GM12878 (cell line): ENCODE results near the gene TESK1. TPM values are rescaled to one million over a fixed set of nuclear protein-coding genes. Genes with fewer than 3 reads are reported as not detected.

ENCODE experiments used
- CBX3 ChIP-seq: fragments of 200-600 bp; sonication (generic); IDR thresholded peaks from 2 replicates; pipeline ENCODE4 v1.6.1; 2016; ENCODE audit warnings: low read depth, borderline replicate concordance
- CTCF ChIP-seq, 3 experiments: IDR thresholded peaks in 2 of 3; conservative IDR thresholded peaks in 1 of 3; 2 replicates each; pipeline ENCODE4 v1.5.1; 2011; ENCODE audit warnings: low read depth in 3 of 3, low read length in 3 of 3, mild to moderate bottlenecking in 3 of 3, control low read depth in 2 of 3, moderate library complexity in 2 of 3, inconsistent platforms in 1 of 3, mixed read lengths in 1 of 3; ENCODE audit not compliant: control insufficient read depth in 2 of 3, insufficient read depth in 1 of 3; ENCODE audit errors: extremely low read depth in 1 of 3
- ETV6 ChIP-seq, 2 experiments: fragments of 450-650 bp in 1 of 2; IDR thresholded peaks in 1 of 2; conservative IDR thresholded peaks in 1 of 2; 2 replicates each; pipeline ENCODE4 v1.6.1; 2014; ENCODE audit warnings: antibody characterized with exemption in 1 of 2, borderline replicate concordance in 1 of 2, low read depth in 1 of 2, mild to moderate bottlenecking in 1 of 2, moderate library complexity in 1 of 2
- HDAC2 ChIP-seq: fragments of 200-600 bp; sonication (generic); IDR thresholded peaks from 2 replicates; pipeline ENCODE4 v1.6.1; 2017
- HDAC6 ChIP-seq: fragments of 200-600 bp; sonication (generic); IDR thresholded peaks from one replicate; pipeline ENCODE4 v1.8.0; 2017; ENCODE audit warnings: antibody characterized with exemption; ENCODE audit not compliant: unreplicated experiment
- KDM1A ChIP-seq: fragments of 200-600 bp; sonication (generic); IDR thresholded peaks from 2 replicates; pipeline ENCODE4 v1.6.1; 2016; ENCODE audit warnings: borderline replicate concordance
- MYC ChIP-seq: IDR thresholded peaks from 2 replicates; pipeline ENCODE4 v1.6.1; 2011; ENCODE audit warnings: mild to moderate bottlenecking, low read length, moderate library complexity, inconsistent platforms; ENCODE audit not compliant: insufficient read depth, insufficient replicate concordance, insufficient read length, severe bottlenecking
- NR2C2 ChIP-seq: IDR thresholded peaks from 2 replicates; pipeline ENCODE4 v1.6.1; 2011; ENCODE audit warnings: borderline replicate concordance, low read depth; ENCODE audit not compliant: control insufficient read depth, insufficient read length
- NR2F1 ChIP-seq: fragments of 450-650 bp; conservative IDR thresholded peaks from 2 replicates; pipeline ENCODE4 v1.6.1; 2017; ENCODE audit warnings: mild to moderate bottlenecking
- NRF1 ChIP-seq: conservative IDR thresholded peaks from 2 replicates; pipeline ENCODE4 v1.6.1; 2011; ENCODE audit warnings: mild to moderate bottlenecking, low read depth, low read length, improper control_type of control experiment
- PAX8 ChIP-seq: fragments of 450-650 bp; IDR thresholded peaks from 2 replicates; pipeline ENCODE4 v1.6.1; 2017; ENCODE audit warnings: mild to moderate bottlenecking, moderate library complexity
- POLR2AphosphoS5 ChIP-seq: IDR thresholded peaks from 2 replicates; pipeline ENCODE4 v1.6.1; 2011; ENCODE audit warnings: mild to moderate bottlenecking, low read length, inconsistent platforms
- PRDM15 ChIP-seq: fragments of 450-650 bp; formaldehyde crosslinking; IDR thresholded peaks from 2 replicates; pipeline ENCODE4 v1.4.0; 2020; ENCODE audit warnings: mild to moderate bottlenecking, moderate library complexity
- SMC3 ChIP-seq: IDR thresholded peaks from 2 replicates; pipeline ENCODE4 v1.6.1; 2011; ENCODE audit warnings: low read length, improper control_type of control experiment, borderline replicate concordance
- SREBF1 ChIP-seq: IDR thresholded peaks from 2 replicates; pipeline ENCODE4 v1.6.1; 2012; ENCODE audit warnings: mild to moderate bottlenecking, low read length
- USF1 ChIP-seq: IDR thresholded peaks from 2 replicates; pipeline ENCODE4 v1.6.1; 2011; ENCODE audit warnings: borderline replicate concordance, low read depth, mild to moderate bottlenecking, moderate library complexity, mixed read lengths, low read length; ENCODE audit not compliant: insufficient read depth; ENCODE audit errors: extremely low read length
- ZBED1 ChIP-seq: IDR thresholded peaks from 2 replicates; pipeline ENCODE4 v1.6.1; 2016; ENCODE audit warnings: borderline replicate concordance
- ZBTB40 ChIP-seq: fragments of 450-650 bp; IDR thresholded peaks from 2 replicates; pipeline ENCODE4 v1.6.1; 2016; ENCODE audit warnings: mild to moderate bottlenecking, moderate library complexity, borderline replicate concordance
- polyA plus RNA-seq, 11 experiments: library from polyadenylated mRNA; depleted of rRNA in 4 of 11; unstranded in 6 of 11; stranded (reverse) in 5 of 11; fragments of >200 nt; fragmentation: Nextera tagmentation in 4 of 11; fragmentation: Illumina TruSeq in 1 of 11; extraction: Ambion mirVana in 4 of 11; extraction: Trizol in 1 of 11; gene quantifications; 1 replicate in 1 of 11; 2 replicates in 10 of 11; pipeline versions ENCODE4 v1.2.1 to v1.2.3, GENCODE V29; 2011 to 2016; ENCODE audit warnings: inconsistent platforms in 2 of 11, missing spikeins in 2 of 11, low read depth in 1 of 11
- total RNA-seq, 4 experiments: library from RNA; depleted of rRNA in 3 of 4; stranded (reverse); fragments of >200 nt in 3 of 4; fragmentation: Illumina TruSeq in 1 of 4; extraction: Trizol in 1 of 4; gene quantifications; 2 replicates each; pipeline versions ENCODE4 v1.2.1 to v1.2.3, GENCODE V29; 2013 to 2021

The TESK1 gene
- total and polyA plus RNA-seq, 10 of the 15 experiments (the other 5 are each of a cell fraction or from before 2014, with no cell fraction given): 0.16 to 19.5 (median 7.9) TPM; not detected in 1

DNA sequence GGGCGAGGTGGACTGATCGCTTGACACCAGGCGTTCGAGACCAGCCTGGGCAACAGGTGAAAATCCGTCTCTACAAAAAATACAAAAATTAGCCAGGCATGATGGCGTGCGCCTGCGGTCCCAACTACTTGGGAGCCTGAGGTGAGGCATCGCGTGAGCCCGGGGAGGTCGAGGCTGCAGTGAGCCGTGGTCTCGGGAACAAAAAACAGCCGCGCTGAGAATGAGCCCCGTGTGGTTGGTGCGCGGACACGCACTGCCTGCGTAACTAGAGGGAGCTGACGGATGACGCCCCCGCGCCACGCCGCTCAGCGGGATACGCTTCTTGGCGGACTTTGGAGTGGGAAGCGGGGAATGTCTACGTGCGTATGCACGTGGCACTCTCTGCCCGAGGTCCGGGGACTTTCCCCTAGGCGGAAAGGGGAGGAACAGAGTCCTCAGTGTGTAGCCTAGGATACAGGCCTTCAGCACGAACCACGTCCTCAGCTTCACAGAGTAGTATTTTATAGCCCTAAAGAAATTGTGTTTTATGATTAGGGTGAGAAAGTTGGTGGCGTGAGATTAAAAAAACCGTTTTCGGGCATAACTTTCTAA lies 52.6 kb downstream of the TESK1 start, which contains the start of gene RMRP (continued):
- peak; percentile 34 for TF ChIP-seq USF1
- TF ChIP-seq SMC3: no peak; the same call in 1 of the 2 replicates
- no peak for TF ChIP-seq MYC
- no peak for TF ChIP-seq NR2C2
- no peak for TF ChIP-seq HDAC2
- TF ChIP-seq ETV6 (conservative IDR thresholded peaks at IDR 0.05 in 1 of 2, IDR thresholded peaks at IDR 0.05 in 1 of 2; ENCODE audit: borderline replicate concordance in 1 of 2, low read depth in 1 of 2): peak in 1 of 2 experiments; percentile 70; a peak in 2 of 4 replicates
- no peak for TF ChIP-seq POLR2AphosphoS5
- TF ChIP-seq CBX3: no peak
- no peak for TF ChIP-seq CTCF (IDR thresholded peaks at IDR 0.05 in 2 of 3, conservative IDR thresholded peaks at IDR 0.05 in 1 of 3; ENCODE audit: control insufficient read depth in 2 of 3, extremely low read depth in 1 of 3, insufficient read depth in 1 of 3, low read depth in 3 of 3, low read length in 3 of 3)
- TF ChIP-seq NRF1: no peak; the same call in 1 of the 2 replicates
- TF ChIP-seq NR2F1: peak; percentile 13; the same call in 1 of the 2 replicates
- TF ChIP-seq HDAC6: no peak
- no peak for TF ChIP-seq KDM1A
- peak; percentile 68; the same call in 1 of the 2 replicates for TF ChIP-seq ZBED1
- TF ChIP-seq ZBTB40: peak; percentile 86
- TF ChIP-seq PAX8: no peak
- TF ChIP-seq PRDM15 (CRISPR knock-in tag): no peak
- no peak for TF ChIP-seq SREBF1
